NCI-H82 treated with DMSO at 0.1 percent for 48 hours (cell line): Measurements from ENCODE around the gene CREG1.

ENCODE experiments used
- DNase-seq: peaks from one replicate; lab custom pipeline; 2025; ENCODE audit not compliant: unreplicated experiment; lab: John Stamatoyannopoulos, UW

Gene CREG1

DNA sequence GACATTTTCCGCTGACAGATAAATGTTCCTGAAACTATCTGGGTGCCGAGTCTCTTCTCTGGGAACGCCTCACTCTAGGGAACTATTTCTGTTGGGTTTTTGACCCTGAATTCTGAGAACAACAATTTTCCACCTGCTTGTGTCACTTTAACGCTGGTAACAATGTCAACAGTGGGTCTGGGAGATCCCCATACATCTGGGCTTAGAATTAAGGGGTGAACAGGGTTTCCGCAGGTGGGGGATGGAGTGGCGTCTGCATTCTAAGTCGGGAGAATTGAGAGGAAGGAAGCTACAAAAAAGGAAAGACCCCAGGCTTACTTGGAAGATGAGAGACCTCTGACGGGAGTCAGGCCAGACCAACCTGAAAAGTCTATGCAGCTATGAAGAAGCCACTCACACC, 44.0 kb downstream of the CREG1 start:
- DNase-seq = no peak

DNA sequence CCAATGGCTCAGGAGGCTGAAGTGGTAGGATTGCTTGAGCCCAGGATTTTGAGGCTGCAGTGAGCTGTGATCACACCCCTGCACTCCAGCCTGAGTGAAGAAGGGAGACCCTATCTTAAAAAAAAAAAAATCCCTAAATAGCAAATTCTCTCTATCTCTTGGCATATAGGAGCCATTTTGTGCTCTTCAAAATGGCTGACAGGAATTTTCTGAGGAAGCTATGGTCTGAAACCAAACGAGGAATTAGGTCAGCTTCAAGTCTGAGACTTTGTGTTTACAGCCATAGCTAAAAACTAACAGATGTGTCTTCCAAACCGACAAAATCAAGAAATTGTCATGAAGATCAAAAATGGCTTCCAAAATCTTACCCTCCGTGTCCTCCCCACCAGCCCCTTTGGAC, 45.8 kb downstream of the CREG1 start:
- DNase-seq = no peak

DNA sequence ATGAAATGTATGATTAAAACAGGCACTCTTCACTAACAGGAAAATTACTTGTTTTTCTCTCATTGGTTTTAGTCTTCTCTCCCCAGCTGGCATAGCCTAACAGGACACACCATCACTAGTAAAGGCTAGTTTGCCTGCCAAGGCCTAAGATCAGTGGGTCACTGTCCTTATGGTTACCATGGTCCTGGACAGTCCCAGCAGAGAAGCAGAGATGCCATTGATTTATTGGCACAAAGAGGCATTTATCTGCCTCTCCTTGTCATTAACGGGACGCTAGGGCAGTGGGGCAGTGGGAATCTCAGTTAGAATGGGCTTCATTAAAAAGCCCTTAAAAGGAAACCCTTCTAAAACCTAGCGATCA, 49.1 kb downstream of the CREG1 start:
- no peak for DNase-seq

DNA sequence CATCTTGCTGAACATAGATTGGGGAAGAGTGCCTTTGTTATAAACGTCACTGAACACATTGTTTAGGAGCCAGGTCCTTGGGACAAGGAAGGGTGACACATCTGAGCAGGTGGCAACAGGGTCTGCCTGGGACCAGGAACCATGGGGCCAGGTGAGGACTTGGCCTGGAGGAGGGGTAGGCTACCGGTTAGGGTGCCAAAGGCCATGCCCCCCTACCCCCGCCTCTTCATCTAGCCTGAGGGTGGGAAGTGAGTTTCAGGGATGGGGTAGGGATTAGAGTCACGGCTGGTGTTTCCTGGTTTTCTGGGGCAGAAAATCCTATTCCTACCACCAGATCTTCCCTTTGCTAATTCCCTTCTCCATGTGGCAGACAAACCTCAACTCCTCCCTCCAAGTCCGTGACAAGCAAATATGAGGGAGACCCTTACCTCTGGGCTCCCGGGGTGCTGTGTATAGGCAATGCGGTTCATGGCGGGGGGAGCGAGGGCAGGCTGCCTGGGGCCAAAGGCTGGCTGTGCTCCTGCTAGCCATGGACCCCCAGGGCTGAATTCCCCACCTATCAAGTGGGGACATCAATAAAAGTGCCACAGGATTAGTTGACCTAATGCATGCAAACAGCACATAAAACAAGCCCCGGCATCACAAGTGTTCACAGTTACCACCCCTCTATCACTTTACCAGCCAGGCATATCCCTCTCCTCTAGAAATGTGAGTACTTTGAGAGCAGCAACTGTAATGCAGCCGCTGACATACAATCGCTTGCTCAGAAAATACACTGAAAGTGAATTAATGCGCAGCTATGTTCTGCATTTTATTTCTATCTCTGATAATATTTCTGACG, 49.7 kb downstream of the CREG1 start:
- no peak for DNase-seq

DNA sequence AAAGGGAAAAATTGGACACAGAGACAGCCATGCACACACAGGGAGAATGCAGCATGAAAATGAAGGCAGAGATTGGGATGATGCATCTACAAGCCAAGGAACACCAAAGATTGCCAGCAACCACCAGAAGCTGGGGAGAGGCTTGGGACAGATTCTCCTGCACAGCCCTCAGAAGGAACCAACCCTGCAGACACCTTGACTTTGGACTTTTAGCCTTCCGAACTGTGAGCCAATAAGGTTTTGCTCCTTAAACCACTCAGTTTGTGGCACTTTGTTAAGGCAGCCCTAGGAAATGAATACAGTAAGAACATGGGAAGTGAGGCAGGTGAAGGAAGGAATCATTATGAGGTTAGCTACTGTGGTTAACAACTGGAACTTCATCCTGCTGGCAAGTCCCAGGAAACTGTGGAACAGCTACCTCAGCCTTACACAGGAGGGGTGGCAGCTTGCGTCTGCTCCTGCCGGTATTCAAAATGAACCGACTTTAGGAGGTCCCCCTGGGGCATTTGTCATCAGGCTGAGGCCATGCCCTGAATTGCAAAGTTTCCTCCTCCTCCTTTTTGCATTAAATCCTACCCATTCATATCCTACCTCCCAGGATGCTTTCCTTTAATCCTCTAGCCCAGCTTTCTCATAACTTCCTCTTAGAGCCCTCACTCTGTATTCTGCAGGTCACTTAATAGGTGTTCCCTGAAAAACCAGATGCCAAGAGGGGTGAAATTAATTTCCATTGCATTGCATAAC, 50.7 kb downstream of the CREG1 start:
- no peak for DNase-seq

DNA sequence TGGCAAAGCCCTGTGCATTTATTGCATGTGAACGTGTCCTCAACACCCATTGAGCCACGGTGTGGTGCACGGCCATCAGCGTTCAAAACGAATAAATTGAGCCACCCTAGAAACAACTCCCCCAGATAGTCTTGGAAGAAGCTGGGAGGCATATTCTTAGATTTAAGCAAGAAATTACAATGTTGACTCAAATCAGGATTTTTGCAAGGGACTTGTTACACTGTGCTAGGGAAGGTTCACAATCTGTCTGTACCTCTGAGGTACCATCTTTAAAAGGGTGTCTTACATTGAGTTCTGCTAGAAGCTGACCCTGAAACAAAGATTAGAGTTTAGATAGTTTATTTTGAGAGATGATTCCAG, 51.4 kb downstream of the CREG1 start:
- no peak for DNase-seq

DNA sequence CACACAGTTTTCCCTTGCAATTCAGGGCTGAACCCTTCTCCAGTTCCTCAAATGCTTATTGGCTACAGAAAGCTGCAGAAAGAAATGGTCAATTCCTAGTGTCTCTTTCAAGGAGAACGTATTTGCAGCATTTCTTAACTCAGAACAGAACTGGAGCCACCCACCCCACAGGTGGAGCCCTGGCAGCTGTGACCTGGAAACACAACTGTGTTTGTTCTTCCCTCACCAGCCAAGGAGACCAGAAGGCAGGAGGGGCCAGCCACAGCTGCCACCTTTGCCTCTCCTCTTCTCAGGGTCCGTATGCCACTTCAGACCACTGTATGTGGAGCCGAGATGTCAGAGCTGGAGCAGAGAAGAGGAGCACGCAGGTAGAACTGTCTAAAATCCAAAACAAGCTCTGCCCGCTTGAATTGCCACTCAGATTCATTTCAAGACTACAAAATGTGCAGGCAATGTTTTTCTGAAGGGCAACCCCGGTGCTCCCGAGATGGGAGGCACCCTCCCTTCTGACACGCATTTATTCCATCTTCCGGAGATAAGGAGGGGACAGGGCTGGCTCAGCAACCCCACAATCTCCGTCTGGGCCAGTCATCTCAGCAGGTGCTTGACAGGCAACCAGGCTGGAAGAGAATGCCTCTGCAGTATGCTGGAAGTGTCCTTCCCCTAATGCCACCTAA, 51.9 kb downstream of the CREG1 start:
- no peak for DNase-seq

DNA sequence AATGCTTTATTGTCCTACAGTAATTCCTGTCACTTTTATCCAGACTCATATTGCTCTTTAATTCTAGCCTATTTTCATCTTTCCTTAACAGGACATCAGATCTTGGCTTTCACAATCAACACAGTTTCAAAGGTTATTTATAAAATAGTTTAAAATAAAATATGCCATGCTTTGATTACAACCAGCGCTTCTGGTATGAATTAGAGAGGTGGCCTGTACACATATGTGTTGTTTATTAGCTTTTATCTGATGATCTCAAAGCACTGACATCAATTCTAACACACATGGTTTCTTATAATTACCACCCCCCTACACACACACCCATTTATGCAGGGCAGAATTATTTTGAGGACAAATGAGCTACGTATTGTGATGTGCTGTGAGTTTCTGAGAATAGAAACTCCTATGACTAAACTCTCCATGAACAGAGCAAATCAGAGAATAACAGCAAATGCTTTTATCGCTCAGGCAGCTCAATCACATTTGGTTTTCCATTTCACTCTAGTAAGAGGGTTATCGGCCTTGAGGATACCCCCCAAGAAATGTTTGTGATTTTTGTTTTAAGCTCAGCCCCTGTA, 53.2 kb downstream of the CREG1 start:
- DNase-seq = no peak

DNA sequence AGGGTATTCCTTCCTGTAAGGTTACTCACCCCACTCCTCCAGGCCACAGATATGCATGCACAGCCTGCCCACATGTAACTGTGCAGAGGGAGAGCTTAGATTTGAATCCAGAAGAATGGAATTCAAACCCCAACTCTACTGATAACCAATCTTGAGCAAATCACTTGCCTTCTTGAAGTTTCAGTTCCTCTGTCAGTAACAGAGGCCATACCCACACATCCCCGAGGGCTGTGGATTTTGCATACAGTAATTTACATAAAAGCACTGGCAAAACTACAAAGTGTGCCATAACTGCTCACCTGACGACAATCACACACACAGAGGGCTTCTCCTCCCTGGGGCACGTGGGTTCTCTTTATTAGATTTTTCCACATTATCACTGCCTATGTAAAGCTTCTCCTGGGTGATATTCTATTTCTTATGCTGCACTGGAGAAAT, 53.9 kb downstream of the CREG1 start:
- no peak for DNase-seq

DNA sequence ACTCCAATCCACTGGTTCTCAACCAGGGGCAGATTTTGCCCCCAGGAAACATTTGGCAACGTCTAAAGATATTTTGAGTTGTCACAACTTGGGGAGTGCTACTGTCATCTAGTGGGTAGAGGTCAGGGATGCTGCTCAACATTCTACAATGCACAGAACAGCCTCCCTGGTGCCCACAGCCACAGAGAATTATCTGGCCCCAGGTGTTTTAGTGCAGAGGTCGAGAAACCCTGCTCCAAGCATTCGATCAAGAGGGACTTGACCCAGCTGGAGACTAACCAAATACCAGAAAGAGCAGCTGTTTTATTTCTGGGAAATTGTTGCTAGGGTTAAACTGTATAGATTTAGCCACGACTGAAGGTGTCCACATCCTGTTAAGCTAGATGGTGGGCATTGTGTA, 54.5 kb downstream of the CREG1 start:
- no peak for DNase-seq

DNA sequence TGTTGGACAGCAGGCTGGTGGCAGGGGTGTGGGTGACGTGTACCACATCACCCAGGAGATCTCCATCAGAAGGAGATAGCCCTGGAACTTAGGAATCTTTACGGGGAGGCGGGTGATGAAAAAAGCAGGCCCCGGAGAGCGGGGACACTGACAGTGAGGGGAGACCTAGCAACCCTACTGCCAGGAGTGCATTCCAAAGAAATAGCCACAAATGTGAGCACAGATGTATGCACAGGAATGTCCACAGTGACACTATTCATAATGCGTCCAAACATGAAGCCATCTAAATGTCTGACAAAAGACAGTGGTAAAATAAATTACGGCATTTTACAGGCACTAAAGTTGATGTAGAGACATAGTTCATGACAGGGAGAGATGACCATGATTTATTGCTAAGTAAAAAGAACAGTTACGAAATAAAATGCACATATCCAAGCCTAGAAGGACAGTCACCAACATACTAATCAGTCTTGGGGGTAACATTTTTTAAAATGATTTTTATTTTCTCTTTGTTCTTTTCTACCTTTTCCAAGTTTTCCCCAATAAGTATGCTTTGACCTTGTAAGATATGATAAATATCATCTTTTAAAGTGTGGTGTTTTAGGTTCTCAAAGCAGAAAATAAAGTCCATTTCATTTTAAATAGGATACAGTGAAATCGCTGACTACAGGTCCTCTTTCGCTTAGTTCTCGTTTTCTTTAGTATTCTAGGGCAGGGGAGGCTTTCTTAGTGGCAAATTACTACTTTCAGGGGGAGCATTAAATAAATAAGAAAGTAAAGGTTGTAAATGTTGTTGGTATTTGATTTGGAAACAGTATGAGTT, 56.6 kb downstream of the CREG1 start:
- DNase-seq = no peak

DNA sequence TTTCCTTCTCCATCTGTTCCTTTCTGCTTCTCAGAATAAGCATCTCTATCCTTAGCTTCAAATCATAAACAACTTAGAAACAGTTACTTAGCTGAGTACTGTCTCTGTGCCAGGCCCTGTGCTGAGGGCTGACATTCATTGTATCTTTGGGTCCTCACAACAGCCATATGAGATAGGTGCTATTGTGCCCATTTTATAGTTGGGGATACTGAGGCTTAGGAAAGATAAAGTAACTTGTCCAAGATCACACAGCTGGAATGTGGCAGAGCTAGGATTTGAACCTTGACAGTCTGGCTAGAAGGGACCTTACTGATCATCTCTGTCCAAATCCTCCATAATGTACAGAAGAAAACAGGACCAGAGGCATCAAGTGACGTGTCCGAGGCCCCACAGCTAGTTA, 60.2 kb downstream of the CREG1 start:
- DNase-seq = no peak

DNA sequence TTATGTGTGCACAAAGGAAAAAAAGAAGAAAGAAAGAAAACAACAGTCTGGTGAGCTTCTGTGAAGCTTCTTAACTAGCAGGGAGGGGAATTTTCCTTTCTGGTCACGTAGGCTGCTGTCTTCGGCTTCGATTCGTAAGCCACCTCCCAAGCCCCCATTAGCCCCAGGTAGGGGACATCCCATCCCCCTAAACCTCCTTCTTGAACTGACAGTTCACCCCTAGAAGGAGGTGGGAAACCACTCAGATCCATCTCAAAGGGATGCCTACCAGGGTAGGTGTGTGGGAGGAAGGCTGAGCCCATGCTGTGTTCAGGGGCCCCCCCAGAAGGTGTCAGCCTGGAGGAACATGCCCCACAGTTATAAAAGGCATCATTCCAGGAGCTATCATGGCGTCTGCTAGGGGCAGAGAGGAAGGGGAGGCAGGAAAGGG, 61.1 kb downstream of the CREG1 start:
- DNase-seq = no peak

DNA sequence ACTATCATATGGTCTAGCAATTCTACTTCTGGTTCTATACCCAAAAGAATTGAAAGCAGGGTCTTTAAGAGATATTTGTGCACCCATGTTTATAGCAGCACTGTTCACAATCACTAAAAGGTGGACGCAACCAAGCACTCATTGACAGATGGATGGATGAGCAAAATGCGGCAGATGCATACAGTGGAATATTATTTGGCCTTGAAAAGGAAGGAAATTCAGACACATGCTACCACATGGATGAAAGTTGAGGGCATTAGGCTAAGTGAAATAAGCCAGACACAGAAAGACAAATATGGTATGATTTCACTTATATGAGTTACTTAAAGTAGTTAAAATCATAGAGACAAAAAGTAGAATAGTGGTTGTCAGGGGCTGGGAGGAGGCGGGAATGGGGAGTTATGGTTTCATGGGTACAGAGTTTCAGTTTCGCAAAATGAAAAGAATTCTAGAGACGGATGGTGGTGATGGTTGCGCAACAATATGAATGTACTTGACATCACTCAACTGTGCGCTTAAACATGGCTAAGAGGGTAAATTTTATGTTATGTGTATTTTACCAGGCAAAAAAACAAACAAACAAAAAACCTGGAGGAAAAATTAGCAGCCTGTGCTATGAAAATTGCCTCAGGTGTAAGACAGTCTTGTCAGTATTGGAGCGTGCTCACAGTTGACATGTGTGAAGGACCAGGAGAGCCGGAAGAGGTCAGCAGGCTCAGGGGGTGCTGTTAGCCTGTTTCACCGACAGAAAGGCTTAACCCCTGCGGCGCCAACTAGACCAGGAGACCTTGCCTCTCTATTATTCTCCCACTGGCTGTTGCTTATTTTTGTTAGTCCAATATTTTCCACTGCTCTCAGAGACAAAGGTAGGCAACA, 61.7 kb downstream of the CREG1 start:
- no peak for DNase-seq
